Large intestine (tissue), 3 donors: ENCODE measurements around the gene TEKT5. TPM values are rescaled to one million over a fixed set of nuclear protein-coding genes. Genes with fewer than 3 reads are reported as not detected.
"Not testable (repeated sequence)": the region's sequence is repeated elsewhere in the genome, so short reads cannot be mapped to it uniquely, and the experiment has no call there.

ENCODE experiments used
- DNase-seq, 2 donors: peaks; one replicate each; pipeline versions ENCODE4 v3.0.0 to v3.0.0-alpha.2; 2013
- H3K27ac ChIP-seq: one replicate; pipeline ENCODE4 v1.5.1; 2013; ENCODE audit warnings: low read length
- H3K27me3 ChIP-seq: 2 replicates; pipeline ENCODE4 v1.6.1; 2013; ENCODE audit warnings: low read length; ENCODE audit not compliant: control insufficient read depth, insufficient read depth
- H3K36me3 ChIP-seq: 2 replicates; pipeline ENCODE4 v1.6.1; 2013; ENCODE audit warnings: low read length; ENCODE audit not compliant: control insufficient read depth, insufficient read depth
- H3K4me1 ChIP-seq: one replicate; pipeline ENCODE4 v1.6.1; 2013; ENCODE audit warnings: low read length; ENCODE audit not compliant: control insufficient read depth, insufficient read depth
- H3K4me3 ChIP-seq: one replicate; pipeline ENCODE4 v1.5.1; 2013; ENCODE audit warnings: low read length
- H3K9me3 ChIP-seq: one replicate; pipeline ENCODE4 v1.6.1; 2013; ENCODE audit warnings: mild to moderate bottlenecking, low read depth, low read length, moderate library complexity; ENCODE audit not compliant: control insufficient read depth
- WGBS: methylation state at CpG from one replicate; pipeline ENCODE4 v1.1.5; 2013; ENCODE audit warnings: low lambda C conversion rate; ENCODE audit not compliant: insufficient coverage; 5-methylcytosine and 5-hydroxymethylcytosine counted together
- polyA plus RNA-seq: library from polyadenylated mRNA; unstranded; fragments of 120-200 nt; gene quantifications from one replicate; pipeline ENCODE4 v1.2.1, GENCODE V29; 2013

TEKT5 gene
- polyA plus RNA-seq, 1 donor, result 0.09 TPM

- H3K9me3 ChIP-seq, result no peaks in the 10 kb centered on the region
- H3K4me1 ChIP-seq, result no peaks in the 10 kb centered on the region
- DNase-seq, result no peak
- no peaks in the 10 kb centered on the region for H3K36me3 ChIP-seq
- WGBS, result no CpG with 5 or more reads among the region's 1 CpG
- H3K27ac ChIP-seq, result no peak overlapping the region
- H3K27me3 ChIP-seq, result no peaks in the 10 kb centered on the region
- H3K4me3 ChIP-seq, result no peak overlapping the region
These were observed 33.0 kb downstream of the TEKT5 start for GRCh38 chr16:10661737-10662136.

GRCh38 chr16:10660950-10661635 lies 33.6 kb downstream of the TEKT5 start:
- Histone ChIP-seq H3K4me3 (no peak overlapping the region), H3K36me3 (no peaks in the 10 kb centered on the region), H3K27me3 (no peaks in the 10 kb centered on the region), H3K27ac (no peak overlapping the region), H3K9me3 (no peaks in the 10 kb centered on the region), H3K4me1 (no peaks in the 10 kb centered on the region)
- WGBS, result no CpG with 5 or more reads among the region's 8 CpGs
- no peak for DNase-seq

- Histone ChIP-seq H3K36me3 (no peaks in the 10 kb centered on the region), H3K27me3 (no peaks in the 10 kb centered on the region), H3K9me3 (no peaks in the 10 kb centered on the region), H3K27ac (no peak overlapping the region), H3K4me1 (no peaks in the 10 kb centered on the region), H3K4me3 (no peak overlapping the region)
- 100% methylated on average over 2 of the region's 6 CpGs for WGBS
- DNase-seq, result no peak
These were observed 35.8 kb downstream of the TEKT5 start for GRCh38 chr16:10658943-10659342.

- no peaks in the 10 kb centered on the region for H3K27me3 ChIP-seq
- H3K4me1 ChIP-seq, result no peaks in the 10 kb centered on the region
- no peak overlapping the region for H3K4me3 ChIP-seq
- no peaks in the 10 kb centered on the region for H3K9me3 ChIP-seq
- H3K36me3 ChIP-seq, result no peaks in the 10 kb centered on the region
- H3K27ac ChIP-seq, result no peak overlapping the region
- DNase-seq, result no peak
- WGBS, result no CpG with 5 or more reads among the region's 4 CpGs
These were observed 36.8 kb downstream of the TEKT5 start for GRCh38 chr16:10657925-10658324.

GRCh38 chr16:10656618-10657017 lies 38.1 kb downstream of the TEKT5 start:
- no peak overlapping the region for H3K4me3 ChIP-seq
- no peaks in the 10 kb centered on the region for H3K27me3 ChIP-seq
- no peaks in the 10 kb centered on the region for H3K4me1 ChIP-seq
- DNase-seq, result no peak
- no peaks in the 10 kb centered on the region for H3K9me3 ChIP-seq
- H3K27ac ChIP-seq, result no peak overlapping the region
- no peaks in the 10 kb centered on the region for H3K36me3 ChIP-seq

- H3K36me3 ChIP-seq, result no peaks in the 10 kb centered on the region
- H3K27ac ChIP-seq, result no peak overlapping the region
- no peak for DNase-seq
- no peaks in the 10 kb centered on the region for H3K9me3 ChIP-seq
- H3K4me3 ChIP-seq, result no peak overlapping the region
- no peaks in the 10 kb centered on the region for H3K27me3 ChIP-seq
- no peaks in the 10 kb centered on the region for H3K4me1 ChIP-seq
These were observed 39.2 kb downstream of the TEKT5 start for GRCh38 chr16:10655415-10655977.

GRCh38 chr16:10654592-10655414 lies 39.9 kb downstream of the TEKT5 start:
- H3K27ac ChIP-seq, result no peak overlapping the region

GRCh38 chr16:10652730-10653590 lies 41.8 kb downstream of the TEKT5 start:
- no peak overlapping the region for H3K4me3 ChIP-seq
- no peaks in the 10 kb centered on the region for H3K4me1 ChIP-seq
- DNase-seq, result peak in 1 of 2 donors; percentile 37
- H3K27me3 ChIP-seq, result no peaks in the 10 kb centered on the region
- no peaks in the 10 kb centered on the region for H3K36me3 ChIP-seq
- H3K9me3 ChIP-seq, result no peaks in the 10 kb centered on the region
- H3K27ac ChIP-seq, result no peak overlapping the region
- no CpG with 5 or more reads among the region's 8 CpGs for WGBS

More at GRCh38 chr16:10654592-10655414, 39.9 kb downstream of the TEKT5 start:
- no peak overlapping the region for H3K4me3 ChIP-seq
- 68% methylated on average over 4 of the region's 8 CpGs for WGBS
- no peaks in the 10 kb centered on the region for H3K27me3 ChIP-seq
- no peaks in the 10 kb centered on the region for H3K9me3 ChIP-seq
- no peaks in the 10 kb centered on the region for H3K36me3 ChIP-seq
- no peak for DNase-seq
- no peaks in the 10 kb centered on the region for H3K4me1 ChIP-seq

- not testable (repeated sequence) for H3K27me3 ChIP-seq, H3K27ac ChIP-seq, DNase-seq, H3K9me3 ChIP-seq, H3K36me3 ChIP-seq, H3K4me3 ChIP-seq, H3K4me1 ChIP-seq
- no CpG with 5 or more reads among the region's 1 CpG for WGBS
These were observed 45.6 kb downstream of the TEKT5 start for GRCh38 chr16:10649098-10649497.

GRCh38 chr16:10647721-10648296 lies 46.9 kb downstream of the TEKT5 start:
- DNase-seq, result no peak
- no peaks in the 10 kb centered on the region for H3K9me3 ChIP-seq
- WGBS, result no CpG with 5 or more reads among the region's 4 CpGs
- H3K4me3 ChIP-seq, result no peak overlapping the region
- no peak overlapping the region for H3K27ac ChIP-seq
- H3K36me3 ChIP-seq, result no peaks in the 10 kb centered on the region
- no peaks in the 10 kb centered on the region for H3K4me1 ChIP-seq
- H3K27me3 ChIP-seq, result no peaks in the 10 kb centered on the region
